ENCODE data around the gene ZNF780A.
"Not testable (repeated sequence)": the region's sequence is repeated elsewhere in the genome, so short reads cannot be mapped to it uniquely, and the experiment has no call there.

The ZNF780A gene

DNA sequence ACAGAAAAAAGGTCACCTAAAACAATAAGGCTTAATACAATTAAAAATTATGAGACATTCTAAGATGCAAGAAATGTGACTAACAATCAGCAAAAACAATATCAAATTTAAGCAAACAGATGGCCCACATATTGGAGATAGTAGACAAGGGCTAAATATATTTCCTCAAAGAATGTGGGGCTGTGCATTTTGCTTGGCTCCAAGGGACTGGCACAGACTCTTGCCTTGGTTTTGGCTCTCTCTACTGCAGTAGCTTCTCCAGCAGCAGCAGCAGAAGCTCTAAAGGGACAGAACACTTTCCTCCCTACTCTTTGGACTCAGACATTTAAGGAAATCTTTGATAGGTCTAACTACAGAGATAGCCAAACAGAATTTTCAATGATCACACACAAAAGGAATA lies 38.2 kb upstream of the ZNF780A start:
- TF ChIP-seq, protein P1, sequence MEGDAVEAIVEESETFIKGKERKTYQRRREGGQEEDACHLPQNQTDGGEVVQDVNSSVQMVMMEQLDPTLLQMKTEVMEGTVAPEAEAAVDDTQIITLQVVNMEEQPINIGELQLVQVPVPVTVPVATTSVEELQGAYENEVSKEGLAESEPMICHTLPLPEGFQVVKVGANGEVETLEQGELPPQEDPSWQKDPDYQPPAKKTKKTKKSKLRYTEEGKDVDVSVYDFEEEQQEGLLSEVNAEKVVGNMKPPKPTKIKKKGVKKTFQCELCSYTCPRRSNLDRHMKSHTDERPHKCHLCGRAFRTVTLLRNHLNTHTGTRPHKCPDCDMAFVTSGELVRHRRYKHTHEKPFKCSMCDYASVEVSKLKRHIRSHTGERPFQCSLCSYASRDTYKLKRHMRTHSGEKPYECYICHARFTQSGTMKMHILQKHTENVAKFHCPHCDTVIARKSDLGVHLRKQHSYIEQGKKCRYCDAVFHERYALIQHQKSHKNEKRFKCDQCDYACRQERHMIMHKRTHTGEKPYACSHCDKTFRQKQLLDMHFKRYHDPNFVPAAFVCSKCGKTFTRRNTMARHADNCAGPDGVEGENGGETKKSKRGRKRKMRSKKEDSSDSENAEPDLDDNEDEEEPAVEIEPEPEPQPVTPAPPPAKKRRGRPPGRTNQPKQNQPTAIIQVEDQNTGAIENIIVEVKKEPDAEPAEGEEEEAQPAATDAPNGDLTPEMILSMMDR (IDR thresholded peaks at IDR 0.05): no peak
- no peak for TF ChIP-seq ZFX (IDR thresholded peaks at IDR 0.05; ENCODE audit: borderline replicate concordance)
- H3K27ac ChIP-seq: no peak overlapping the region

DNA sequence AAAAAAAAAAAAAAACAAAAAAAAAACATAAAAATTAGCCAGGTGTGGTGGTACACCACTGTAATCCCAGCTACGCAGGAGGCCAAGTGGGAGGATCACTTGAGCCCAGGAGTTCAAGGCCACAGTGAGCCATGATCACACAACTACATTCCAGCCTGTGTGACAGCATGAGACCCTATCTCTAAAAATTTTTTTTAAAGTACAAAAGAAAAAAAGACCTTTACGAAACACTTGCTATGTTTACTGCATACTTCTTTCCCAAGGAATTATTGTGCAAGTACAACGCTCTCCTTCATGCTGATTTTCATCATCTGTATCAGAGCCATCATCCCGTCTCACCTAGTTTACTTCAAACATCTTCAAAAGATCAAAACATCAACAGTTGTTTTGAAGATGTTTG lies 28.6 kb upstream of the ZNF780A start:
- TF ChIP-seq, protein P1 (IDR thresholded peaks at IDR 0.05): no peak
- TF ChIP-seq ZFX (IDR thresholded peaks at IDR 0.05; ENCODE audit: borderline replicate concordance): no peak
- H3K27ac ChIP-seq: no peak overlapping the region

DNA sequence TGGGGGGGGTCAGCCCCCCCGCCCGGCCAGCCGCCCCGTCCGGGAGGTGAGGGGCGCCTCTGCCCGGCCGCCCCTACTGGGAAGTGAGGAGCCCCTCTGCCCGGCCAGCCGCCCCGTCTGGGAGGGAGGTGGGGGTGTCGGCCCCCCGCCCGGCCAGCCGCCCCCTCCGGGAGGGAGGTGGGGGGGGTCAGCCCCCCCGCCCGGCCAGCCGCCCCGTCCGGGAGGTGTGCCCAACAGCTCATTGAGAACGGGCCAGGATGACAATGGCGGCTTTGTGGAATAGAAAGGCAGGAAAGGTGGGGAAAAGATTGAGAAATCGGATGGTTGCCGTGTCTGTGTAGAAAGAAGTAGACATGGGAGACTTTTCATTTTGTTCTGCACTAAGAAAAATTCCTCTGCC lies 27.9 kb upstream of the ZNF780A start:
- not testable (repeated sequence) for H3K27ac ChIP-seq

DNA sequence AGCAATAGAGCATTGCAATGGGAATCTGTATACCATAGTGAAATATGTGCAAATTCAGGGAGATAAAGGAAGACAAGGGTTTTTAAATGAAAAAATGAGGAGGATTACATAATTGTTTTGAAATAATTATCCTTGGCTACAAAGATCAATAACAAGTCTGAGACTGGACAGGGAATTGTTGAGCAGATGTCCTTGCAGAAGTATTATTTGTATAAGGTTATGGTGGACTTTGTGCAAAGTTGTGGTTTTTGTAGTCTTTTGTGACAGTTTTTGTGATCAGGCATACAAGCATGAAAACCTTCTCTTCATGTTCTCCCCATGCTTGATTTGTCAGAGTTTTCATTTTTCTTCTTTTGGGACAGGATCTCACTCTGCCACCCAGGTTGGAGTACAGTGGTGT lies 25.3 kb upstream of the ZNF780A start:
- H3K27ac ChIP-seq: no peak overlapping the region
- TF ChIP-seq, protein P1 (IDR thresholded peaks at IDR 0.05): no peak
- no peak for TF ChIP-seq ZFX (IDR thresholded peaks at IDR 0.05; ENCODE audit: borderline replicate concordance)

DNA sequence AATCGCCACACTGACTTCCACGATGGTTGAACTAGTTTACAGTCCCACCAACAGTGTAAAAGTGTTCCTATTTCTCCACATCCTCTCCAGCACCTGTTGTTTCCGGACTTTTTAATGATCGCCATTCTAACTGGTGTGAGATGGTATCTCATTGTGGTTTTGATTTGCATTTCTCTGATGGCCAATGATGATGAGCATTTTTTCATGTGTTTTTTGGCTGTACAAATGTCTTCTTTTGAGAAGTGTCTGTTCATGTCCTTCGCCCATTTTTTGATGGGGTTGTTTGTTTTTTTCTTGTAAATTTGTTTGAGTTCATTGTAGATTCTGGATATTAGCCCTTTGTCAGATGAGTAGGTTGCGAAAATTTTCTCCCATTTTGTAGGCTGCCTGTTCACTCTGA lies 23.4 kb upstream of the ZNF780A start:
- H3K27ac ChIP-seq: not testable (repeated sequence)

DNA sequence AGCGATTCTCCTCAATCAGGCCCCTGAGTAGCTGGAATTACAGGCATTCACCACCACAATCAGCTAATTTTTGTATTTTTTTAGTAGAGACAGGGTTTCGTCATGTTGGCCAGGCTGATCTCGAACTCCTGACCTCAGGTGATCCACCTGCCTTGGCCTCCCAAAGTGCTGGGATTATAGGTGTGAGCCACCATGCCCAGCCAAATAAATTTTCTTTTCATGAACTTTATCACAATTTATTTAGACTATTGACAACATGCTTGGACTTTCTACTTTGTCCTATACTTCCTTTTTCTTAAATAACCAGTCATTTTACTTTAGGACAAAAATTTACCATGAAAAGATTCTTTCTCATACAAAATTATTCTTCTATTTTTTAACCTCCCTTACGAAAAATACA lies 21.5 kb upstream of the ZNF780A start:
- not testable (repeated sequence) for H3K27ac ChIP-seq

DNA sequence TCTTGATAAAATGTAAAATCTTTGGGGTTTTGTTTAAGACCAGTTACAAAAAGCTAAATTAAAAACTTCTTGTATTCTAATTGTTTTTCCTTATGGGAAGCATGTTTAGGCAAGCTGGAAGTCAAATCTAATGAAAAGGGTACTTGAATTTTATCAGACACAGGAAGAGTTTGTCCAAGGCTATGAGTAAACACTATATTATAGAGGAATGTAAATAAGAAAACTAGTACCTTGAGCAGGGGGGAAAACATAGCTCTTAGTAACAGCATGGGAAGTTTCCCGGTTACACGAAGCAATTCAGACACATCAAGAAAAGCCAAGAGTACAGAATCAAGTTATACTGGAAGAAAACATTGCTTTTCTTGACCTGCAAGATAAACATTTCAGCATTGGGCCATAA lies 19.8 kb upstream of the ZNF780A start:
- no peak for TF ChIP-seq ZFX (IDR thresholded peaks at IDR 0.05; ENCODE audit: borderline replicate concordance)
- TF ChIP-seq, protein P1 (IDR thresholded peaks at IDR 0.05): no peak
- H3K27ac ChIP-seq: no peak overlapping the region

DNA sequence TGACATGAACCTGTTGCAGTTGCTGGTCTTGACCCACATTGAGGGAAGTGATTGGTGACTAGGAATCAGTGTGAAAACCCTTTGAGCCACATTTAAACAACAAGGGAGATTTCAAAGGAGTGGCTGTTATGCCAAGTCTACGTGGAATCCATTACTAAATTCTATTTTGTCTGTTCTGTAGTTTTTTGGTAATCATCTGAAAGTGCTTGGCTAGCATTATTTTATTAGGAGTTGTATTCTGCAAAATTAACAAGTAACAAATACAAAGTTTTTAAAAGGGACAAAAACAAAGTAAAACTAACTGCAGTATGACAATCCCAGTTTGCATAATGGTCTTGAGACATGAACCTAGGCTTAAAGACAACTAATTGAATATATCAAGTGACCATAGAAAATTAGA lies 14.0 kb upstream of the ZNF780A start:
- no peak for TF ChIP-seq ZFX (IDR thresholded peaks at IDR 0.05; ENCODE audit: borderline replicate concordance)
- TF ChIP-seq, protein P1 (IDR thresholded peaks at IDR 0.05): no peak
- no peak overlapping the region for H3K27ac ChIP-seq

DNA sequence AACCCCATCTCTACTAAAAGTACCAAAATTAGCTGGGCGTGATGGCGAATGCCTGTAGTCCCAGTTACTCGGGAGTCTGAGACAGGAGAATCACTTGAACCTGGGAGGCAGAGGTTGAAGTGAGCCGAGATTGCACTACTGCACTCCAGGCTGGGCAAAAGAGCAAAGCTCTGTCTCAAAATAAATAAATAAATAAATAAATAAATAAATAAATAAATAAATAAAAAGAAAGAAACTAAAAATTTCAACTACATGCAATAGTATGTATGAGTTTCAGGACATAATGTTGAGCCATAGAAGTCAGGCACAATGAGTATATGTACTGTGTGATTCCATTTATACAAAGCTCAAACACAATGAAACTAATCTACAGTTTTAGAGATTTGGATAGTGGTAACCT lies 12.9 kb upstream of the ZNF780A start:
- TF ChIP-seq, protein P1 (IDR thresholded peaks at IDR 0.05): no peak
- no peak for TF ChIP-seq ZFX (IDR thresholded peaks at IDR 0.05; ENCODE audit: borderline replicate concordance)
- H3K27ac ChIP-seq: no peak overlapping the region
